22Rv1 (cell line): ENCODE data around the gene SDK1.

ENCODE experiments used
- H3K27ac ChIP-seq: fragments of 450-650 bp; 2 replicates; pipeline ENCODE4 v1.5.1; 2017
- ZFX ChIP-seq: fragments of 450-650 bp; IDR thresholded peaks from 2 replicates; pipeline ENCODE4 v1.6.1; 2017; ENCODE audit warnings: antibody characterized with exemption, borderline replicate concordance
- TF ChIP-seq, protein P1 (sequence below): fragments of 450-650 bp; IDR thresholded peaks from 2 replicates; pipeline ENCODE4 v1.5.1; 2017; ENCODE audit warnings: mild to moderate bottlenecking

The SDK1 gene

DNA sequence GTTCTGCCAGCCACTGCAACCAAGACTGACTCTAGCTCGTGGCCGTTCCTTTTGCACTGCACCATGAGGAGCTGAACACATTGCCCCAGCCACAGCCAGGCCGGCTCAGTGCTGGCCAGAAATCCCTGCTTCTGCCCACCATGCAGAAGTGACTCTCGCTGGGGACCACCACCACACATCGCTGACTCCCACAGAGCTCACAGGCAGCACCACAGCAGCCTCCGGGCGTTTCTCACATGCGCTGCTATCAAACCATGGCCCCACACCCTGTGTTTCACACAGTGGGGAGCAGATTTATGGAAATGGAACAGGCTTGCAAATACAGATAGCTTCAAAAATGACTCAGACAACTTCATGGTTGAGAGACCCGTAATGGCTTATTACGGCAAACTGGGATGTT lies 15.4 kb upstream of the SDK1 start:
- no peak for TF ChIP-seq ZFX
- TF ChIP-seq, protein P1, sequence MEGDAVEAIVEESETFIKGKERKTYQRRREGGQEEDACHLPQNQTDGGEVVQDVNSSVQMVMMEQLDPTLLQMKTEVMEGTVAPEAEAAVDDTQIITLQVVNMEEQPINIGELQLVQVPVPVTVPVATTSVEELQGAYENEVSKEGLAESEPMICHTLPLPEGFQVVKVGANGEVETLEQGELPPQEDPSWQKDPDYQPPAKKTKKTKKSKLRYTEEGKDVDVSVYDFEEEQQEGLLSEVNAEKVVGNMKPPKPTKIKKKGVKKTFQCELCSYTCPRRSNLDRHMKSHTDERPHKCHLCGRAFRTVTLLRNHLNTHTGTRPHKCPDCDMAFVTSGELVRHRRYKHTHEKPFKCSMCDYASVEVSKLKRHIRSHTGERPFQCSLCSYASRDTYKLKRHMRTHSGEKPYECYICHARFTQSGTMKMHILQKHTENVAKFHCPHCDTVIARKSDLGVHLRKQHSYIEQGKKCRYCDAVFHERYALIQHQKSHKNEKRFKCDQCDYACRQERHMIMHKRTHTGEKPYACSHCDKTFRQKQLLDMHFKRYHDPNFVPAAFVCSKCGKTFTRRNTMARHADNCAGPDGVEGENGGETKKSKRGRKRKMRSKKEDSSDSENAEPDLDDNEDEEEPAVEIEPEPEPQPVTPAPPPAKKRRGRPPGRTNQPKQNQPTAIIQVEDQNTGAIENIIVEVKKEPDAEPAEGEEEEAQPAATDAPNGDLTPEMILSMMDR = no peak
- H3K27ac ChIP-seq = no peak overlapping the region

DNA sequence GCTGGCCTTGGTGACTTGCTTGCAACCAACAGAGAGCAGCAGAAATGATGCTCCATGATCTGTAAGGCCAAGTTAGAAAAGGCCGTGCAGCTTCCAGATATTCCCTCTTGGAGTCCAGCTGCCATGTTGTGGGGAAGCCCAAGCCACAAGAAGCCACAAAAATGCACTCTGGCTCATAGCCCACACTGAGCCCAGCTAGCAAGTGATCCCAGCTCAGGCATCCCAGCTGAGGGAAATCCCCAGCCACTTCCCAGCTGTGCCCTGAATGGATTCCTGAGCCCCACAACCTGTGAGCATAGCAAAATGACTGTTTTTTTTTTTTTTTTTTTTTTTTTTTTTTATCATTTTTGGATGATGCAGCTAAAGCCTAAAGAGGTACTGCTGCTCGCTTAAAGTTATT lies 11.1 kb upstream of the SDK1 start:
- H3K27ac ChIP-seq = no peak overlapping the region
- TF ChIP-seq, protein P1 = no peak
- no peak for TF ChIP-seq ZFX

DNA sequence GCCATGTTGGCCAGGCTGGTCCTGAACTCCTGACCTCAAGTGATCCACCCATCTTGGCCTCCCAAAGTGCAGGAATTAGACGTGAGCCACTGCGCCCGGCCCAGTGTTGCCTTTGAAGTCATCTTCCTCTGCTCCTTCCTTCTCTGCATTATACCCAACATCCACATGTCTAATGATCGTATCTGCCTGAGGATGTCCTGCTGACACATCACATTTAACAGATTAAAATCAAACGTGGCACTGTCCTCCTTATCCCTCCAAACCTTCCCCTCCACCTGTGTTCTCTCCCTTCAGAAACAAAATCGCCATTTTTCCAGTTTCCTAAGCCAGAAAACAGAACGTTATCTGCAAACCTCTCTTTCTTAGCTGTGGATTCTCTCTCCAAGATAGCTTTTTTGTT lies 8.4 kb upstream of the SDK1 start:
- TF ChIP-seq ZFX = no peak
- TF ChIP-seq, protein P1 = no peak
- no peak overlapping the region for H3K27ac ChIP-seq

DNA sequence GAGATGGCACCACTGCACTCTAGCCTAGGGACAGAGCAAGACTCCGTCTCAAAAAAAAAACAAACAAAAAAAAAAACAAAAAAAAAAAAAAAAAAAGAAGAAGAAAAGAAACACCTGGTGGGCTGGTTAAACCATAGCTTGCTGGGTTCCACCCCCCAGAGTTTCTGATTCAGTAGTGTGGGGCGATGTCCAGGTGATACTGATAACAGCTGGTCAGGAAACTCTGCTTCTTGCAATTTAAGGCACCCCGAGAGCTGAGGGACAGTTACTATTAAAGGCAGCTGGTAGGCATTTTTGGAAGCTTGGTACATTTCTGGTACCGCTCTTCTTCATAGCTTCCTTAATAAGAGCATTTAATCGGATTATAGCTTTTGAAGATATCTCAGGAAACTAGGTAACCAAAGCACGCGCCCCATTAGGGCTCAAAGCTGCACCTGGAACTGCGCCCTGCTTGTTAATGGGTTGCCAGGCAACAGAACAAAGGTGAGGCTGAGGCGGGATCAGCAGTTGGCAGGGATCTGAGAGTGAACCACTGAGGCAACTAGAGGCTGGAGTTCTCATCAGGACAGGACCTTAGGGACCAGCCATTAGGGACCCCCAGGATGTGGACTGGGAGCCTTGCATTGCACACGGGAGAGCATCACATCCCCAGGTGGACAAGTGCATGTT lies 6.5 kb upstream of the SDK1 start:
- H3K27ac ChIP-seq = no peak overlapping the region
- TF ChIP-seq ZFX = no peak
- TF ChIP-seq, protein P1 = no peak

DNA sequence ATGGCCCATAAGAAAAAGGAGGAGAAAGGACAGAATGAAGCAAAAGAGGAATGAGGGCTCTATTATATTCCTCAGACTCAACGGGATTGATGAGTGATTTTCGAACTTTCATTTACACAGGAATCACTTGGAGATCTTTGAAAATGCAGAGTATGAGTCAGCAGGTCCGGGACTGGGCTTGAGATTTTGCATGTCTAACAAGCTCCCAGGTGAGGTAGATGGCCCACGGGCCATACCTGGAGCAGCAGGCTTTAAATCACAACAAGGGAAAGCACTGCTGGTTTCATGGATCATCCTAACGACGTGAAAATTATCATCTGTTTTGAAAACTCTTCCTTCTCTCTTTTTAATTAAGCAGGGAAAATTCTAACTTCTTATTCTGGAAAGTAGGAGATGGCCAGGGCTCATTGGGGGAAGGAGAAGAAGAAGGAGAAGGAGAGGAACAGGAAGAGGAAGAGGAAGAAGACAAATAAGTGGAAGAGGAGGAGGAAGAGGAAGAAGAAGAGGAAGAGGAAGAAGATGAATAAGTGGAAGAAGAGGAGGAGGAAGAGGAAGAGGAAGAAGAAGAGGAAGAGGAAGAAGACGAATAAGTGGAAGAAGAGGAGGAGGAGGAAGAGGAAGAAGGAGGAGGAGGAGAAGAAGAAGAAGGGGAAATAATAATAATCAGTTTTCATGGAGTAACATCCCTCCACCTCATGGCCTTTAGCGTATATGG lies 3.8 kb upstream of the SDK1 start:
- no peak overlapping the region for H3K27ac ChIP-seq
- TF ChIP-seq, protein P1 = no peak
- TF ChIP-seq ZFX = no peak

DNA sequence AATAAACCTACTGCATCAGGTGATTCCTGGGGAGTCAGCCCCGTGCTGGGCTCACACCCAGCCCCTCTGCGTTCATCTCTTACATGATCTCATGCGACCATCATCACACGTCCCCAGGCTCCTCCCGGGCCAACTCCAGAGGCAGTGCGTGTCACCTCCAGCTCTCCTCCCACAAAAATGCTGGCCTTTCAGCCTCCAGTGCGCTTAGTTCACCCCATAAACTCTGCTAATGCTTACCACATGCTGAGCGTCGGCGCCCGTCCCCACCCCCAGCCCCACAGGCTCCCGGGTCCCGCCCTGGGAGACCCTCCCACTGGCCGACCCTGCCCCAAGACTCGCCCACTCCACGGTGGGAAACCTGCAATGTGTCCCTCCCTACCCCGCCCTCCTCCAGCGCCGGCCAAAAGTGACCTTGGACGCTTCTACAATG lies 816 bp upstream of the SDK1 start:
- TF ChIP-seq, protein P1 = no peak
- TF ChIP-seq ZFX = no peak
- no peak overlapping the region for H3K27ac ChIP-seq

DNA sequence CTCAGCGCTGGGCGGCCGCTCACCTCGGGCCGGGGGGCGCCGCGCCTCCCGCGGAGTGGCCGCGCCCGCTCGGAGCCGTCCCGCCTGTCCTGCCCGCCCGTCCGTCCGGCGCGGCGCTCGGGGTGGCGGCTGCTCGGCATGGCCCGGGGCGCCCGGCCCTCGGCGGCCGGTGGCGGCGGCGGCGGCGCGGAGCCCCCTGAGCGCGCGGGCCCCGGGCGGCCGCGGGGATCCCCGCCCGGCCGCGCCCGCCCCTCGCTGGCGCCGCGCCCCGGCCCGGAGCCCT lies 338 bp downstream of the SDK1 start:
- no peak overlapping the region for H3K27ac ChIP-seq
- no peak for TF ChIP-seq ZFX
- TF ChIP-seq, protein P1 = no peak
